ENCODE measurements around the gene PRKAG3.
"Not testable (repeated sequence)": the region's sequence is repeated elsewhere in the genome, so short reads cannot be mapped to it uniquely, and the experiment has no call there.

PRKAG3 gene

GRCh38 chr2:218780046-218780445 is 51.6 kb downstream of the PRKAG3 start:
- no peak for DNase-seq

GRCh38 chr2:218777276-218777990 is 54.2 kb downstream of the PRKAG3 start:
- DNase-seq: no peak

- DNase-seq: no peak
Observed at GRCh38 chr2:218776488-218776887, 55.1 kb downstream of the PRKAG3 start.

GRCh38 chr2:218773881-218774280 is 57.7 kb downstream of the PRKAG3 start:
- DNase-seq: no peak

- DNase-seq: not testable (repeated sequence)
Observed at GRCh38 chr2:218772759-218773158, 58.8 kb downstream of the PRKAG3 start.

All from stimulated activated CD4-positive, alpha-beta T cell treated with anti-CD3 and anti-CD28 coated beads, Interleukin-4, amount 100 ng/mL, for 4 hours (primary cell).